Fibroblast of skin of back (primary cell): Measurements from ENCODE around the gene SGPP1.
"Not testable (repeated sequence)": the region's sequence is repeated elsewhere in the genome, so short reads cannot be mapped to it uniquely, and the experiment has no call there.

ENCODE experiments used
- DNase-seq: peaks from one replicate; pipeline ENCODE4 v3.0.0-alpha.2; 2013

SGPP1 gene

GRCh38 chr14:63673255-63673654 lies 54.6 kb downstream of the SGPP1 start:
- no peak for DNase-seq

DNA sequence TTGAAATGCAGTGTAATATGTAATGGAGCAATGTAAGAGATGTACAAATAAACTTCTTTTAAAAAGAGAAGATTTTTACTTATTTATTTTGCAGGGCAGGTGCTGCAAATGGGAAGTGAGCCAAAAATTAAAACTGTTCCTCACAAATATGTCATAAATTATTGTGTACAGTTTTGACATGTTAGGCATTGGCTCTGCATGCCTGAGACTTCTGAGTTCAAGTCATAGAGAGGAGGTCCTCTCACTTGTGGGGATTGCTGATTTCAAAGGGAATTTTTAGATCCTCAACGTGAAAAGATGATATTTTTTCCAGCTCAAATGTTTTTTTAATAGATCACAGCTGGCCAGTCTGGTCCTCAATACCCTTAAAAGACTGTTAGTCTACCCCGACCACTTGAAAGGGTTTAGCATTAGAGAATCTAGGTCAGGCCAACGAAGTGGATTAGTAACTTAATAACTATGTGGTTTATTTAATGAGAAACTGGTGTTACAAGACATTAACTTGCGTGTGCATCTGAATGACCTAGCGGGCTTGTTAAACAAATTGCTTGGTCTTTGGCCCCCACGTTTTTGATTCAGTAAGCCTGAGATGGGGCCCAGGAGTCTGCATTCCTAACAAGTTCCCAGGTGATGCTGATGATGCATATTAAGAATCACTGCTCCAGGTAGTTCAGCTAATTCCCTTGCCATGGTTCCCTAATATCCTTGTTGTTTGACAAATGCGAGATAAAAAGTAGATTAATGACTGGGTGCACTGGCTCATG lies 55.3 kb downstream of the SGPP1 start:
- peak; percentile 38 for DNase-seq

DNA sequence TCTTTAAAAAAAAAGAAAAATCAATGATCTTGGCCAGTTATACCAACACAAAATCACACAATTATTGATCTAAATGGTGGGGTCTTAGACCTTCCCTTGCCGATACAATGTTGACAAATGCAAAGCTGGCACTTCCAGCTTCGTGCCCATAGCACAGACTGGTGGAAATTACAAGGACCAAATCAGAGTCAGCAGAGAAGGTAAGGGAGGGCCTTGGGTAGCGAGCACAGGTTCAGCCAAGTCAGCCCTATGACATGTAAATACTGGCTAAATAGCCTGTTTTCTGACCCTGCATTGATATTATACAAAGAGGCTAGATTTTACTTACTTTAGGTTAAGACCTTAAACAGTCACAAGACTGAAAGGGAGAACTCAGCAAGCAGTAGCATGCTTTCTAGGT lies 55.9 kb downstream of the SGPP1 start:
- DNase-seq: no peak

DNA sequence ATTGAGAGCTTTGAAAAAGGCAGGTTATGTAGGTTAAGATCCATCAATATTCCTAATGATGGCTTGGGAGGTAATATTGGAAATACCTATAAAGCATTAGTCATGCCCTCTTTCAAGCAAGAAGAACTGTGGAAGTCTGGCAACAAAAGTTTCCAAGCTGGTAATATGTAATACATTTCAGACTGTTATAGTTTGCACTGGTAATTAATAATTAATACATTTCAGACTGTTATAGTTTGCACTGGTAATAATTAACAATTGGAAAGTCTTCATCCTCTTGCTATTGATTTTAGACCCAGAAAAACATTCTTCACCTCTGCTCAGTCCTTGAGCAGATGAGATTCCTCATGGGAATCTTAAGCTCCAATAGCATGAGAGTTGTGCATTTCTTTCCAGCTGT lies 57.2 kb downstream of the SGPP1 start:
- no peak for DNase-seq

- DNase-seq: no peak
Observed at GRCh38 chr14:63666335-63666734, 61.5 kb downstream of the SGPP1 start.

DNA sequence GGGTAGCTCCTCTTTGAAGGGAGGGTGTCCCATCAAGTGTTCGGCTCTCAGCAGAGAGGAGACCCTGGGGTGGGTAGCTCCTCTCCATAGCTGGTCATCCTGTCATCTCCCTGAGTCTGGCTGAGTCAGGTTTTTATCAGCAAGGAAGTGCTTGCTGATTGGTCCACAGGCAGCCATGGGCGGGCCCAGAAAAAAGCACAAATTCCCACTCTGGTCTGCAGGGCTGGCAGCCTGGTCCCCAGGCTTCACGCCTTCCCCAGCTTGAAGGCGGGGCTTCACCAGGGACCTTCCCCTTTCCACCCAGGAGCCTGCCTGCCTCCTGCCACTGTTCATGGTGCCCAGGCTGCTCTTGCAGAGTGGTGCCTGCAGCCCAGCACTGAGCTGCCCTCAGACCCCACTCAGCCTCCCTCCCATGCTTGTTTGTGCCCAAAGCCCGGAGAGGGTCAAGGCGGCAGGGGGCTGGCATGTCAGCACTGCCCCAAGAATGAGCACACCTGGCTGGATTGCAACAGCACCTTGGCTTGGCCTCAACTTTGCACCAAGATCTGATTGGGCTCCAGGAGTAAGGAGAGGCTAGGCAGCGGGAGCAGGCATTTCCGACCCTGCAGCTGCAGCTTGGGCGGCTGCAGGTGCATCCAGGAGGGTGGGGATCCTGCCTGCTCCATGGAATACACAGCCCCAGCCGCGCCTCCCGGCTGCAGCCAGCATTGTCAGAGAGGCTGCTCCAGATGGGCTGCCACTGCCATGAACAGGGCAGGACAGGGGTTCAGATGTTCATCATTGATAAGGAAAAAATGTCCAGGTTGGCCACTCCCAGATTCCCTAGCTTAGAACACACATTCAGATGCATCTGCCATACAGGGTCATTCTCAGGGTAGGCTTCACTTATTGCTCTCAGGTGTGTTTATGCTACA lies 64.2 kb downstream of the SGPP1 start:
- peak; percentile 9 for DNase-seq

- DNase-seq: no peak
Observed at GRCh38 chr14:63662776-63663175, 65.1 kb downstream of the SGPP1 start.

DNA sequence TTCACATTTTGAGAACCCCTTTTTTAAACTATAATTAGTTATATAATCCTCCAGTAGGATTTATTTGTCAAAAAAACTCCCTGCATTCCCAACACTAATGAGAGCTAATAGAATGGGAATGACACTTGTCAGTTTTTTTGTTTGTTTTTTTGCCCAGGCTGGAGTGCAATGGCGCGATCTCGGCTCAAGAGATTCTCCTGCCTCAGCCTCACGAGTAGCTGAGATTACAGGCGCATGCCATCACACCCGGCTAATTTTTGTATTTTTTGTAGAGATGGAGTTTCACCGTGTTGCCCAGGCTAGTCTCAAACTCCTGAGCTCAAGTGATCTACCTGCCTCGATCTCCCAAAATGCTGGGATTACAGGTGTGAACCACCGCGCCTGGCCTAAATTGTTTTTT lies 66.0 kb downstream of the SGPP1 start:
- DNase-seq: not testable (repeated sequence)

DNA sequence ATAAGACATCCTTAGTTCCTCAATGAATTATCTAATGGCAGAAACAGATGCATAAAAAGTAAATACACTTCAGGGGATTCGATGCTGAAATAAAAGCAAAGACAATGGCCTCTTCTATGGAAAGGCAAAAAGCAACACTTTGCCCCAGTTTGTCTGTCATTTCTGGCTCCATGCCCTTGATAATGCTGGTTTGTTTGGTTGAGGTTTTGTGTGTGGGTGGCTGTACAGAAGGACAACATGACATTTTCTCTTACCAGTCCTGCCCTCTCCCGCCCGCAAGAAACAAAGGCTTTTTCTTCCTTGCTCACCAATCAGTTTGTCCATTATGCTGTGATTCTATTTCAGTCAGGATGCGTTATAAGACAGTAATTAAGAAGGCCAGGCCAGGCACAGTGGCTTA lies 68.1 kb downstream of the SGPP1 start:
- DNase-seq: no peak

- DNase-seq: no peak
Observed at GRCh38 chr14:63656194-63656593, 71.7 kb downstream of the SGPP1 start.

DNA sequence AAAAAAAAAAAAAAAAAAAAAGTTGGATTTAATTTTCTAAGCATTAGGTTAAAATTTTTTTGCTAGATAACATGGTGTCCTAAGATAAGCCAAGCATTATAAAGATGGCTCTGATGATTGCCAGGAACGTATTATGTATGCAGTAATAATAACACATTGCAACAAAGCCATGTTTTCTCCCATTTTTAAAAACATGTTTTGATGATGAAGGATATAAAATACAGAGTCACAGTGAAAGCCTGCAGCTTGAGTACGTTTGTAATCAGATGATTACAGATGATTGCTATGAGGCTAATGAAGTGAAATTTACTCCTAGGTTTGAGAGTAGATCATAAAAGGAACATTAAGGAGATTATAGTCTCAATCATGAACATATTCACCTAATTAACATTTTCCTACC lies 72.9 kb downstream of the SGPP1 start:
- no peak for DNase-seq

DNA sequence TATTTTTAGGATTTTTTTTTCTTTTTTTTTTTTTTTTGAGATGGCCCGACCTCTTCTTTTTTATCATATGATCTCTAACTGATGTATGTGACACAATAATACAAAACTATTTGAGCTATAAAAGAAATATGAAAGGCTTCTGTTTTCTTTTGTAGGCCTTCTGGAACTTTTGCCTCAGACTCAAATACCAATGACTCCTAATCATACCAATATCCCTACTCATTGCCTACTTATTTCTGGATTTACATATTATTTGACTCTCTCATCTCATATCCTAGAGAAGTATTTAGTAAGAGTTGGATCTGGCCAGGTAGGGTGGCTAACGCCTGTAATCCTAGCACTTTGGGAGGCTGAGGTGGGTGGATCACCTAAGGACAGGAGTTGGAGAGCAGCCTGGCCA lies 73.5 kb downstream of the SGPP1 start:
- peak; percentile 83 for DNase-seq

GRCh38 chr14:63652406-63652805 lies 75.5 kb downstream of the SGPP1 start:
- peak; percentile 3 for DNase-seq

- no peak for DNase-seq
Observed at GRCh38 chr14:63650256-63650952, 77.5 kb downstream of the SGPP1 start.

DNA sequence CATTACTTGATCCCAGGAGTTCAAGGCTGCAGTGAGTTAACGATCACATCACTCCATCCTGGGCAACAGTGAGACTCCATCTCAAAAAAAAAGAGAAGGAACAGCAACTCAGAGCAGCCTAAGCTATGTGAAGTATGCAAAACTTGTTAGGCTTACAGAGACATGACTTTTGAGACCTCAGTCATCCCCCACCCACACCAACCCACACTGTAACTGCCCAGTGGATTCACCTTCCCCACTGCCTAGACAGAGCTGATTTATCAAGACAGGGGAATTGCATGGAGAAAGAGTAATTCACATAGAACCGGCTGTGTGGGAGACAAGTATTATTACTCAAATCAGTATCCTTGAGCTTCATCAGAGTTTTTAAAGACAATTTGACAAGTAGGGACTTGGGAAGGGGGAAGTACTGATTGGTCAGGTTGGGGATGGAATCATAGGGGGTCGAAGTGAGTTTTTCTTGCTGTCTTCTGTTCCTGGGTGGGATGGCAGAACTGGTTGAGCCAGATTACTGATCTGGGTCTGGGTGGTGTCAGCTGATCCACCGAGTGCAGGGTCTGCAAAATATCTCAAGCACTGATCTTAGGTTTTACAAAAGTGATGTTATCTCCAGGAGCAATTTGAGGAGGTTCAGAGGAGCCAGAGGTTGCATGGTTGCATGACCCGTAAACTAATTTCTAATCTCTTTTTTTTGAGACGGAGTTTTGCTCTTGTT lies 80.0 kb downstream of the SGPP1 start:
- peak; percentile 25 for DNase-seq

GRCh38 chr14:63644741-63645140 lies 83.1 kb downstream of the SGPP1 start:
- DNase-seq: no peak

- DNase-seq: no peak
Observed at GRCh38 chr14:63642656-63643382, 85.0 kb downstream of the SGPP1 start.

DNA sequence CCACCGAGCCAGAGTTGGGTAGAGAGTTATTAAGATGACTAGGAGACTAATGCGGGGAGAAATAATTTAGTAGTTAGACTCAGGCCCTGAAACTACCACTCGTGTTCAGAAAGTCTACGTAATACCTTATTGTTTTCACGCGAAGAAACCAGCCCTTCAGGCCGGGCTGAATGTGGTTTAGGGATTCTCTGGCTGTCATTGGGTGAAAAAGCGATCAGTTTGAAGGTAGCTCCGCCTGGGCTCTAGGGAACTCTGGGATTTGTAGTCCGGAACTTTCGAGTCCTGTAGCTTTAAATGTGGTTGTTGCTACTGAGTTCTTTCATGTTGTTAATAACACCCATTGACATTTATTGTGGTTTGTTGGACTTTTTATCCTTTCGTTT lies 85.6 kb downstream of the SGPP1 start:
- peak; percentile 96 for DNase-seq

- peak; percentile 100 for DNase-seq
Observed at GRCh38 chr14:63641473-63642228, 86.2 kb downstream of the SGPP1 start, which contains the start of gene WDR89. Gene WDR89 (minus strand): TSS chr14:63641871. CDS start chr14:63599942, 41,929 bp downstream.

DNA sequence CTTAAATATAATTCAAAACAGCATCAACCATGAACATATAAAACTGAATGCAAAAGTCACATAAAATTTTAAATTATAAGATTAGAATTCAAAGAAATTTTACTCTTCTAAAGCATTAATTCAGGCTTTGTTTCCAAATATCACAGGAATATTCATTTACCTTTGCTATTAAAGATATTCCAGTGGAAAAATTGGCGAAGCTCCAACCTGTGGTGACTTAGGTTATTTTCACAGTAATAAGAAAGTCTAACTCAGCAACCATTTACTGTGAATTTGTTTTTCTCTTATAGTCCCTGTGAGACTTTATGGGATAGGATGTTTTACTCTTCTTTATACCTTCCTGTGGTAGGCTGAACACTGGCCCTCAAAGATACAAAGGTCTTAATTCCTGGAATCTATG lies 89.4 kb downstream of the SGPP1 start:
- no peak for DNase-seq

DNA sequence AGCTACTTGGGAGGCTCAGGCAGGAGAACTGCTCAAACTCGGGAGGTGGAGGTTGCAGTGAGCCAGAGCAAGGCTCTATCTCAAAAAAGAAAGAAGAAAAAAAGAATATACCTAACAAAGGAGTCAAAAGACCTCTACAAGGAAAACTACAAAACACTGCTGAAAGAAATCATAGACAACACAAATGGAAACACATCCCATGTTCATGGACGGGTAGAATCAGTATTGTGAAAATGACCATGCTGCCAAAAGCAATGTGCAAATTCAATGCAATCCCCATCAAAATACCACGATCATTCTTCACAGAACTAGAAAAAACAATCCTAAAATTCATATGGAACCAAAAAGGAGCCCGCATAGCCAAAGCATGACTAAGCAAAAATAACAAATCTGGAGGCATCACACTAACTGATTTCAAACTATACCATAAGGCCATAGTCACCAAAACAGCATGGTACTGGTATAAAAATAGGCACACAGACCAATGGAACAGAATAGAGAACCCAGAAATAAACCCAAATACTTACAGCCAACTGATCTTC lies 91.7 kb downstream of the SGPP1 start:
- peak; percentile 60 for DNase-seq
